NCI-H748 (cell line): ENCODE measurements around the gene PTPN1.
"Not testable (repeated sequence)": the region's sequence is repeated elsewhere in the genome, so short reads cannot be mapped to it uniquely, and the experiment has no call there.

Experiments
- DNase-seq: peaks from one replicate; lab custom pipeline; 2025; ENCODE audit not compliant: unreplicated experiment; lab: John Stamatoyannopoulos, UW

Gene PTPN1

DNA sequence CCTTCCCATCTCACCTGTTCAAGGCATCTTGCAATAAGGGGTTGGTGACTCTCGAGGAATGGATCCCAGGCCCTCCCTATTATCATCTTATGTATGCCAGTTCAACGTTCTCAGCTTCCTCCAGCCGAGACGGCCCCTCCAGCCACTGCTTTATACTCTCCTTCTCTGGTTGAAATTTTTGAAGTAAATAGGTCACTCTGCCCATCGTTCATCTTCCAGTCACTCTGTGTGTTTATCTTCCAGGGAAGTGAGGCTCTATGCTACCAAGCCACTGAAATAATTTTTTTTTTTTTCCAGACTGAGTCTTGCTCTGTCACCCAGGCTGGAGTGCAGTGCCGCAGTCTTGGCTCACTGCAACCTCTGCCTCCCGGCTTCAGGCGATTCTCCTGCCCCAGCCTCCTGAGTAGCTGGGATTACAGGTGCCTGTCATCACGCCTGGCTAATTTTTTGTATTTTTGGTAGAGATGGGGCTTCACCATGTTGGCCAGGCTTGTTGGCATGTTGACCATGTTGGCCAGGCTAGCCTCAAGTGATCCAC is 17.0 kb downstream of the PTPN1 start:
- no peak for DNase-seq

DNA sequence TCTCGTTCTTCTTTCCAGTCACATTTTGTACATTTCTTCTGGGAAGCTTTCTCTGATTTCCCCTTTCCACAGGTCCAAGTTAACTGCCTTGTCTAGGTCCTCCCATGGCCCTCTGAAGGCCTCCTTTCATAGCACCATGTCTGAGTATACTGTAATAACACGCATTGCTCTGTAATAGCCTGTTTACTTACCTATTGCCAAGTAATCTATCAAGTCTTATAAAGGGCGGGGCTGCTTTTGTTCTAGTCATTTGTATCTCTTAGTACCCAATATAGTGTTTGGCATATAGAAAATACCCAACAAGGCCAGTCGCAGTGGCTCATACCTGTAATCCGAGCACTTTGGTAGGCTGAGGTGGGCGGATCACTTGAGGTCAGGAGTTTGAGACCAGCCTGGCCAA is 17.9 kb downstream of the PTPN1 start:
- no peak for DNase-seq

DNA sequence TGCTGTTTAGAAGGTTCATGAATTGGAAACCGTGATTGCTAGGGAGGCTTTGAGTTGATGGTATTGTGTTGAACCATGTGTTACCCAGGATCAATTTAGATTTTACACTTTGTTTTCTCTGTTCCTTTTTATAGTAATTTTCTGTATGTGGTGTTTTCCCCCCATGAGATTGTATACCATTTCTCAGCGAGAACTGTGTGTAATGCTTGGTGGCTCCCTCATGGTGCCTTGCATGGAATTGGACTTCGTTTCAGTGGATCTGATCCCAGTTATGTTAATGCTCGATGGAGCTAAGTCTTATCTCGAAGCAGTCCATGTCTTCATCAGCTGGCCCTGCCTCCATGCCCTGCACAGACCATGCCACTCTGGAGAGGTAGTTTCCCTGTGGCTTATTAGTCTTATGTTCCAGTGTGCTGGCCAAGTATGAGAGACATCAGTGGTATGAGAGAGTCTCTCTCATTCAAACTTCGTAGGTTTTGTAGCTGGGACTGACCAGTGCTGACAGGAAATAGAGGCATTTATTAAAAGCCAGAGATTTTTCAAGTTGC is 18.7 kb downstream of the PTPN1 start:
- DNase-seq = no peak

DNA sequence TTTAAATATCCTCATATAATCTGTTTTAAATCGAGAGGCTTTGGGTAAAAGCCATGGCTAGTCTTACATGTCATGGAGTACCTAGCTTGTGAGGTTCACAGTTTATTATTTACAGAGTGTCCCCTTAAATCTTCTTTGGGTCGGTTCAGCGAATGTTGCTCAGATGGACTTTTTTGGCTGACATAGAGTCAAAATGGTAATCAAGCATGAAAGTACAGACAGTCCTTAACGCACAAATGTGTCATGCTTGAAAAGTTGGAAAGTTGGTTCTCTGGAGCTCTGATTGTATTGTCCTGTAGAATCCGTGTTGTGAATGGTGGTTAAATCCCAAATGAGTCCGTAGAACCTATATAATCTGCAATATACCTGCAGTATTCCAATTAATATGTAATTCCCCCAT is 22.0 kb downstream of the PTPN1 start:
- no peak for DNase-seq

DNA sequence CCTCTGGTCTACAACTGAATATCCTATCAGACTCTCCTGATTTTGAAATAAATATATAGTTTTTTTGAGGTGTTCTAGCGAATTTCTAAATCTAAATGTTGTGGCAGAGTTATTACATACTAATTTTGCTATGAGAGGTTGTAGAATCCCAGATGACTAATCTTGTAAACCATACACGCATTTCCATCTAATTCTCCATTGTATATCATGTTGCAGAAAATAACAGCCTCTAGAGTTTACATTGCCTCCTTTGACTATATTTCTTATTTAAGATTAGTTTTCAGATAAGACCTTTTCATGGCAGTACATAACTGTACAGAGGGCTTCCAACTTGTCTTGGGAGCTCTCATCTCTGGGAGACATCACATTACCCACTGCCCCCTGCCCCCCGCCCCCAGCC is 22.9 kb downstream of the PTPN1 start:
- no peak for DNase-seq

DNA sequence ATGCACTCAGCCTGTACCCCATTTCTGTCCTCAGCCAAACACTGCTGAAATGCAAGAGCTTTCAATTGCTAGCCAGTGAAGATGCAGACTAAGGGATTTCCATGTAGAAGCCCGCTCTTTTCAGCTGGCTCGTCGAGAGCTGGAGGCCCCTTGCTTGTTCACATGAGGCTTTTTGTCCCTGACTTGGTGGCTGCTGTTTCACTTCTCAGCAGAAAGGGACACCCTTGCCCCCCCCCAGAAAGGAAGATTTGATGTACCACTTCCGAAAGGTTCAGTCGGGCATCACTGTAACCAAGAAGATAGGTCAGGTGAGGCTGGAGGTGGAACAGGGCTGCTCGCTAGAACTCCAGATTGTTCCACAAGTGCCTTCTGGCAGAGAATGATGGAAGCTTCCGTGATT is 23.3 kb downstream of the PTPN1 start:
- DNase-seq = no peak

DNA sequence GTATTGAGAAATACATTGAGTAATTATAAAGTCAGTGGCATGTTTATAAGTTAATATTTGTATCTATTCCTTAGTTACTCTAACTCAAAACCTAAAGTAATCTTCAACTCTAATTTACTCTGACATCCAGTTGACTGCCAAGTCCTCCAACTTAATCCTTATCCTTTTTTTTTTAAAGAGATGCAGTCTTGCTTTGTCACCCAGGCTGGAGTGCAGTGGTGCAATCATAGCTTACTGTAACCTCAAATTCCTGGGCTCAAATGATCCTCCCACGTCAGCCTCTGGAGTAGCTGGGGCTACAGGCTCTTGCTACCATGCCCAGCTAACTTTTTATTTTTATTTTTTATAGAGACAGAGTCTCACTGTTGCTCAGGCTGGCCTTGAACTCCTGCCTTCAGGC is 24.4 kb downstream of the PTPN1 start:
- no peak for DNase-seq

DNA sequence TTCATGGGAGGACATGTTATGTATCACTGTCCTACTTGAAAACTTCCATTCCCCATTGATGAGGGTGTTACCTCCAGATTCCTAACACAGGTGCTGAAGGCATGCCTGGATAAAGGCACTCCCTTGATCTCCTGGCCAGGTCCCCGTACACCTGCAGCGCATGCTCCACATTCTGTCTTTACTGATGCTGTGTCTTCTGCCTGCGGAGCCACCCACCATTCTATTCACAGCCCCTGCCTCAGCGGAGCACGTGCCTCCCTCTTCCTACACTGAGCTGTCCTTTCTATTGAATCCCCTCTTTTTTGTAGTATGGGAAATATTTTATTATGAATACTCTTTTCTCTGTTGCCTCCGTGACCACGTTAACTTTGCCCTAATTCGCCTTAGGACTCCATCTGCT is 25.0 kb downstream of the PTPN1 start:
- DNase-seq = no peak

DNA sequence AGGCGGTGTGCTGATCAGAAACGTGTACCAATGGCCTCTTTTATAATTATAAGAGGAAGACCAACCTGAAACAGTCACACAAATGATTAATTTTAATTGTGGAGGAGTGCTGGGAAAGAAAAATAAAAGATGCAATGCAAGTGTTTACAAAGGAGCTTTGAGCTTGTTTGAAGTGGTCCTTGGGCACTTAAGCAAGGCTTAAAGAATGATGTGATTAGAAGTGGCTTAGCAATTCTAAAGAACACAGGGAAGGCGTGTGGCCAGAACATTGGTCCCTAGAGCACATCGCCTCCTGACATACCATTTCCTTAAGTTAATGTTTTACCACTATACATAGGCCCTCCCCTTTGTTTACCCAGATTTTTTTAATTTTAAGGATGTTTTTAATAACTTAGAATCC is 26.1 kb downstream of the PTPN1 start:
- no peak for DNase-seq

DNA sequence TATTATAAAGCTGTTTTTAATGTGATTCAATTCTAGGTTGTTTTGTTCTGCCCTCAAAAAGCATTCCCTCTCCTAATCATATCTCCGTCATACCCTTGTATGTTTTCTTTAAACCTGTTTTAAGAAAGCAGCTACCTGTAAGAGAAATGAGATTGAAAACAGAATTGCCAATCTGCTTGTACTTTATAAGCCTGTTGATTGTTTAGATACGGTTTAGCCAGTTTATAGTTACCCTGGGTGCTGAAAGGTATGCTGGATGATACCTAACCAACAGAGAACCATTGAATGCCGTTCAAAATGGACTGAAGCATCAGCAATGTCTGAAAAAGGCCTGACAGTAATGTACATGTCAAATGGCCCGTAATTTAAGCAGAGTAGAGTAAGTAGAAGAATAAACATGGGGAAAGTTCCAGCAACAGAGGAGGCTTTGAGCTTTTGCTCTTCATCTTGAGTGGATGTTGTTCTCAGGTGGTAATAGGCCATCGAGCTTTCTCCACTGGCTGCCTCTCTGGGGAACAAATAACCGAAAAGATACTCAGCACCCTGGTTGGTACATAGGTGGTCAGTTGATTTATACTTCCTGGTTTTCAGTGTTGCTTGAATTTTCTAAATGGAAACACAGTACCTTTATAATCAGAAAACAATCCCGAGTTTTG is 27.5 kb downstream of the PTPN1 start:
- no peak for DNase-seq

DNA sequence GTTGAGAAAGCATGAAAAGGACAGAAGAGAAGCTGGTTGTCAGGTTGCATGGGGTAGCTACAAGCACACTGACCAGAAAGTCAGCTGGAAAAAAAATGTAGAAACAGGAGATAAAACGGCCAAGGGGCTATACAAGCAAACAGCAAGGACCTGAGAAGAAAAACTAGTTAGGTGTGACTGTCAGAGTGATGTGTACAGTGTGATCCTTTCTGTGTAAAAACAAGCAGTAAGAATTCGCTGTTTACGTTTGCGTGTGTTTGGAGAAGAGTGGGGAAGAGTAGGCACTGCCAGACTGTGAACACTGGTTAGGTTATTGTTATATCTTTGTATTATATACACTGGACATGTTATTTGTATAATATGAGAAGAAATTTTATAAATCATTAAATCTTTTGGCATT is 28.1 kb downstream of the PTPN1 start:
- no peak for DNase-seq

DNA sequence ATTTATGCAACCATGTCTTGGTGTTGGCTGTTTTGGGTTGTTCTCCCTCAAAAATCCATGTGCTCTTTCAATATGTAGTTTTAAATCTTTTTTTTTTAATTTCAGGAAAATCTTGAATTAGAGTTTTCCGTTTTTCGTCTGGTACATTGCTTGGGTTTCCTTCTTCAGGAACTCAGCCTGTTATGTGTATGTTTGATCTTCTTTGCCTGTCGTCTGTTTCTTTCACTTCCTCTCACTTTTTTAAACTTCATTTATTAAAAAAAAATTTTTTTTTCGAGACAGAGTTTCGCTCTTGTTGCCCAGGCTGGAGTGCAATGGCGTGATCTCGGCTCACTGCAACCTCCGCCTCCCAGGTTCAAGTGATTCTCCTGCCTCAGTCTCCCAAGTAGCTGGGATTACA is 29.6 kb downstream of the PTPN1 start:
- not testable (repeated sequence) for DNase-seq

DNA sequence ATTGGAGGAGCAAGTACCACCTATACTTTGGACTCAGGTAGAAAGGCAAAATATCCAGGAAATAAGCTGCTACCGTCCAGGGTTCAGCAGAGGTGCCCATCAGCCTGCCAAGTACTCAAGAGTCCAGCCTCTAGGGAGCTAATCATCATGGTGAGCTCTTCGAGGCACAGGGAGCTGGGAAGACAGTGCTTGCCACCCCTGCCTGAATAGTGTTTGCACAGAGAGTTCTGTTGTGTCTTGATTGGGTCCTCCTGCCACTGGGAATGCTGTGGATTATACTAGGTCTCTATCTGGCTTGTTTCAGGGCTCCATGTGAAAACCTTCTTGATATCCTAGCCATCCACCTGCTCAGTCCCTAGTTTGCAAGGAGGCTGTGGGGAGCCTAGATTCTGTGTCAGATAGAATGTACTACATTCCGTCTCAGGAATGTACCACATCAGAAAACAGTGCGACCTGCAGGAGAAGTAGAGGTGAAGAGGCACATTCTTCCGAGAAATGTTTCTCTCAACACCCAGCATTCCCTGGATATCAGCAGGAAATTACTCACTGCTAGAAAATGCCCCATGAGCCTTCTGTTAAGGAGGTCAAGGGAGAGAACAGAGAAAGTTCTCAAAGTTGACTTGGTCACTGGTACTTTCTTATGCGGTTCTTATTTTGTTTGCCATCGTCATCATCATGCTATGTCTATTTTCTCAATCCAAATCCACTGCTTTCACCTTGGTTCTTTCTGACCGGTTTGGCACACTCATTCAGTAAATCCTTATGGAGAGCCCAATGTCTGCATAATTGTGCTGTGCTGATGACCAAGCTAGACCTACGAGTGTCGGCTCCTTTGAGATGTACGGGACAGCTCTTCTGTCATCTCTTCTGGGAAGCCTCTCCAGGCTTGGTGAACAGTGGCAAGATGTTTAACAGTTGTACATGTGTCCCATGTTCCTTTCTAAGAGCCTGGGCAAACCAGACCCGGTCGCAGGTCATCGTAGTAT is 30.7 kb downstream of the PTPN1 start:
- no peak for DNase-seq

DNA sequence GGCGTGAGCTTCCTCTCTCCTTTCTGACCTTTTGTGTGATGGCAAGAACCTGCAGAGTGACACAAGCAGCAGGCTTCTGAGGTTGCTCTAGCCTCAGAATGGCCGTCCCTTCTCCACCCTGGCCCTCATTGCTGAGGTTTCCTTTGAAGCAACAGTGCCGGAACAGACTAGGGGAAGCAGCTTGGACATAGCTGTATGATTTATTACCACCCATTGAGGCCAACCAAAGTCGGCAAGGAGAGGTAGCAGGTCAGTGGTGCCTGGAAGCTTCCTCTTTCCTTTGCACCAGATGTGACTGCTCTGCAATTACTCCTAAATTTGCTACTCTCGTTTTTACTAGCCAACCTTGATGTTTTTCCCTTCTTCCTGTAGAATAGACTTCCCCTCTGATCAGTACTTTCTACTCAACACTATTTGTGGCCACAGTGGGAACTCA is 31.4 kb downstream of the PTPN1 start:
- no peak for DNase-seq

DNA sequence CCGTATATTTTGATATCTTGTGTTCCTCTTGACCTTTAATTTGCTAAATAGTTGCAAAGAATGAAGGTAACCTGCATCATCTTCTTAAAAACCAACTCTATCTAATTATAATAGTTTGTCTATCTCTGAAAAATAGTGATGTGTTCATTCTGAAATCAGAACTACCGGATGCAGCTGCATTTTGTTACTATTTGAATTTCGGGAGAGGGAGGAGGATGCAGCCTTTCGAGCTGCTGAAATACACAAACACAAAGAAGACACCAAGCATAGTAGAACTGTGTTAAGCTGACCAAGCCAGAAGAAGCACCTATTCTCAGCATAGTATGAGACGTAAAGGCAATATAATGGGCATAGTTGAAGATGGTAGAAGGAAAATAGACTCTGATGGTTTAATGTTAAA is 33.1 kb downstream of the PTPN1 start:
- DNase-seq = no peak

DNA sequence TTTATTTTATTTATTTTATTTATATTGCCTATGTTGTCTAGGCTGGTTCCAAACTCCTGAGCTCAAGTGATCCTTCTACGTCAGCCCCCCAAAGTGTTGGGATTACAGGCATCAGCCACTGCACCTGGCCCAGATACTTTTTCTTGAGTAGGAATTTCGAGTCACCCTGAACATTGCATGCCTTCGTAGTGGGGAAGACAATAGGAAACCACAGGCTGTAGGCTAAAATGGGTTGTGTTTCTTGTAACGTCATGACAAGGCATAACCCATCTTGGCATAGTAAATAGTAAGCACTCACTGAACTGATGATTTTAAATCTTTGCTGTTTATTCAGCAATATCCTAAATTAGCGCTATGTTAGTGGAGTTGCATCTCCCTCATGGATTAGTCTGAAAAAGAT is 34.9 kb downstream of the PTPN1 start:
- DNase-seq = no peak

DNA sequence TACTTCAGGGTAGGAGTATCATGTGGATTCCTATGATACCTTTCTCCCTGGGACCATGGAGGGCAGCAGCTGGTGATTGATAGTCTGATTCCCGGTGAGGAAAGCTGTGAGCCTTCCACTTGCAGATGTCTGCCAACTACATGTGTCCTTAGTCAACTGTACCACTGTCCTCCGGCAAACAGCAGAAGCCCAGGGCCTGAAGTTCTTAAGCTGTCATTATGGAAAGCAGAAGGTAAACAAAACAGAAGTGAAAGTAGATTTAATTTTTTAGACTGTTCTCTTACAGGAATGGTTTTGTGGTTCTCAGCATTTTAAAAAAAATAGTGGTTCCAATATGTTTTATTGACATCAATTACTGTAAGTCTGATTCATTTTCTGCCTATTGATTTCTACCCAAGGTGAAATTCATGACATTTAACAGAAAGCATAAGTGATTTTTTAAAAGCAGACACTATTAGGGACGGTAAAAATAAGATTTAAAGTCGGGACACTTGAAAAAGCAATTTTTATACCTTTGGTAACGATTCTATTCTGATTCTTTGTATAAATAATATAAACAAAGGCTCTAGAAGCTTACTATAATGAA is 36.6 kb downstream of the PTPN1 start:
- DNase-seq = no peak

DNA sequence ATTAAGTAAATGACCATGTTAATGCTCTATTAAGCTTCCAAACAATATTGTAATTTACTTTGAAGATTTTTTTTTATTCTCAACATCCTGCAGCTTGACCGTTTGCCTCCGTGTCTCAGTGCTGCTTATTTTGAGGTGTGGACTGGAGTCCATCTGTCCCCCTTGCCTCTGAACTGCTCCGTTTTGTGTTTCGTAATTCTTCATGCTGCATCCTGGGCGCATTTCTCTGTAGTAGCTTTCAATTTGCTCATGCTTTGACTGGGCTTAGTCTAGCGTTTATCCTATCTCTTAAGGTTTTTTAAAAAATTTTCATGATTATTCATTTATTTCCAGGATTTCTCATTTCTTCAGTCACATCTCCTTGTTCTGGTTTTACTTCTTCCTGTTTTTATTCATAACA is 37.8 kb downstream of the PTPN1 start:
- DNase-seq = no peak

DNA sequence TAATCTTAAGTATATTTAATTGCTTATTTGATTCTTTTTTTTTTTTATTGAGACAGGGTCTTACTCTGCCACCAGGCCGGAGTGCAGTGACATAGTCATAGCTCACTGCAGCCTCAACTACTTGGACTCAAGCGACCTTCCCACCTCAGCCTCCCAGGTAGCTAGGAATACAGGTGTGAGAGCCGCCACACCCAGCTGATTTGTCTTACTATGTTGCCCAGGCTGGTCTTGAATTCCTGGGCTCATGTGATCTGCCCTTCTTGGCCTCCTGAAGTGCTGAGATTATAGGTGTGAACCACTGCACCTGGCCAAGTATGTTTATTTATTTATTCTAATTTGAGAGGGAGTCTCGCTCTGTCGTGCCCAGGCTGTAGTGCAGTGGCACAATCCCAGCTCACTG is 38.2 kb downstream of the PTPN1 start:
- peak; percentile 17 for DNase-seq

DNA sequence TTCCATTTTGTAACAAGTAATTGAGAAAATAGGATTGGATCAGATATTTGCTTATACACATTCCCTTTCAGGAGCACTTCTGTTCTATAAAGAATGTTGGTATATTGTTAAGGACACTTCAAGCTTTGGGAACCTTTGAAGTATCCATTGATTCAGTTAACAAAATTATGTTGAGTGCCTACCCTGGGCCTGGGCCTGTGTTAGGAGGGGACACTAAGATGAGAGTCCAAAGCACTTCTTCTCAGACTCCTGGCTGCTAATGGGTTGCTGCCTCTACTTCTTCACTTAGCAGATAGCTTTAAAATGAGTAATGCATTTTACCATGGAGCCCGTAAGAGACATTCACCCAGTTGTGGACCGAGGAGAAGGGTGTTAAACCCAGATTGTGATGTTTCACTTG is 40.3 kb downstream of the PTPN1 start:
- no peak for DNase-seq

DNA sequence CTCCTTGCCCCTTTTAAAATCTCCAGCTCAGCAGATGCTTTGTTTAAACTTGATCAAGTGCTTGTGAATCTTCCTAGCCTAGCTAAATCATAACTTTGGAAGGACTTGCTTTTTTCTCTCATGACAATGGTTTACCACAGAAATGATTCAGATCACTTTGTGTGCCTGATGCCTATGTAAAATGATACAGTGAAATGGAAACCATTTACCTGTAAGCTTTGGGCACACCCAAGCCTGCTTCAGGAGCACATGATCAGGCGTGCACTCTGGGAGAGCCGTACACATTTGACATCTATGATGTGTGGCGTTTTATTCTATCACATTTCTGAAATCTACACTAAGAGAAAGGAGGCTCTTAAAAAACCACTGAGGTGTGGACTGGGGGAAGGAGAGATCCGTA is 41.1 kb downstream of the PTPN1 start:
- DNase-seq = no peak

DNA sequence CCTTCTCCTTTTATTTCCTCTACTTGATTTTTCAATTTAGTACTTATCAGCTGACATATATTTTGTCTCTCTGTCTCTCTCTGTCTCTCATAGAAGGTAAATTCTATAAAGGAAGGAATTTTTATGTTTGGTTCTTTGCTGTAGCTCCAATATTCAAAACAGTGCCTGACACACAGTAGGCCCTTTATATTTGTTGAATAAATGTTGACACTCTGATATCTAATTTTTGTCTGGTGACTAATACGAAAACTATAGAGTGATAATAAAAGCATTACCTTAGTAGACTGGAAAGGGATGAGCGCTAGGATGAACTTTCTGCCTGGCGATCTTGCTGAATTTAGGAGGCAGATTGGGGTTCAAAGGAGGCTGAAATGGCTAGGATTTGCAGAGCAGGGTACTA is 42.8 kb downstream of the PTPN1 start:
- no peak for DNase-seq
